PC-9 (cell line): ENCODE measurements around the gene SLC46A2. TPM values are rescaled to one million over a fixed set of nuclear protein-coding genes. Genes with fewer than 3 reads are reported as not detected.

Experiments
- BruUV-seq: library from RNA; stranded (reverse); fragments of 400-500 nt; replicated peaks from 2 replicates; lab custom pipeline; 2021; lab: Mats Ljungman, UMichigan
- CTCF ChIA-PET: fragments of 300-600 bp; sonication (Branson Sonifier 250); formaldehyde crosslinking; loops from one replicate; lab custom pipeline; 2022; ENCODE audit warnings: antibody characterized with exemption; lab: Charles Lee
- POLR2A ChIA-PET: fragments of 300-600 bp; sonication (Branson Sonifier 250); formaldehyde crosslinking; loops from one replicate; lab custom pipeline; 2022; ENCODE audit warnings: antibody characterized with exemption; ENCODE audit not compliant: unreplicated experiment; lab: Charles Lee
- DNase-seq, 2 experiments: peaks; one replicate each; pipeline versions ENCODE4 v3.0.0 to v3.0.0-alpha.2; 2015 to 2022; ENCODE audit warnings: mixed read lengths in 1 of 2
- H2AFZ ChIP-seq: fragments of 200-600 bp; sonication (generic); 2 replicates; pipeline ENCODE4 v1.8.1; 2017; ENCODE audit warnings: antibody characterized with exemption
- H3F3A ChIP-seq: fragments of 200-600 bp; sonication (generic); 2 replicates; pipeline ENCODE4 v1.8.1; 2017; ENCODE audit warnings: antibody characterized with exemption, mild to moderate bottlenecking, low read depth; ENCODE audit not compliant: insufficient read depth
- H3K27ac ChIP-seq: fragments of 200-600 bp; sonication (generic); 2 replicates; pipeline ENCODE4 v1.6.1; 2016; ENCODE audit warnings: mixed run types
- H3K27me3 ChIP-seq: fragments of 200-600 bp; sonication (generic); 2 replicates; pipeline ENCODE4 v1.6.1; 2016; ENCODE audit warnings: low read depth, mixed run types; ENCODE audit not compliant: insufficient read depth
- H3K36me3 ChIP-seq: fragments of 200-600 bp; sonication (generic); 2 replicates; pipeline ENCODE4 v1.6.1; 2016; ENCODE audit warnings: low read depth, mixed run types
- H3K4me1 ChIP-seq: fragments of 200-600 bp; sonication (generic); replicated peaks from 2 replicates; pipeline ENCODE4 v1.6.1; 2016; ENCODE audit warnings: mixed run types; ENCODE audit not compliant: insufficient read depth
- H3K4me2 ChIP-seq: fragments of 200-600 bp; sonication (generic); 2 replicates; pipeline ENCODE4 v1.6.1; 2017; ENCODE audit warnings: mixed run types
- H3K4me3 ChIP-seq: fragments of 200-600 bp; sonication (generic); 2 replicates; pipeline ENCODE4 v1.6.1; 2016; ENCODE audit warnings: mixed run types
- H3K79me2 ChIP-seq: fragments of 200-600 bp; sonication (generic); 2 replicates; pipeline ENCODE4 v1.6.1; 2017; ENCODE audit warnings: low read depth, mixed run types
- H3K9me2 ChIP-seq: fragments of 200-600 bp; sonication (generic); 2 replicates; pipeline ENCODE4 v1.8.1; 2017; ENCODE audit warnings: mild to moderate bottlenecking; ENCODE audit not compliant: insufficient read depth
- H3K9me3 ChIP-seq: fragments of 200-600 bp; sonication (generic); 2 replicates; pipeline ENCODE4 v1.8.1; 2016; ENCODE audit warnings: low read depth; ENCODE audit not compliant: insufficient read depth
- H4K20me1 ChIP-seq: fragments of 200-600 bp; sonication (generic); 2 replicates; pipeline ENCODE4 v1.8.1; 2017; ENCODE audit not compliant: insufficient read depth
- EZH2 ChIP-seq: fragments of 200-600 bp; sonication (generic); IDR thresholded peaks from 2 replicates; pipeline ENCODE4 v1.8.0; 2017; ENCODE audit warnings: antibody characterized with exemption, low read depth
- intact Hi-C: fragments of 100-400 bp; cut with micrococcal nuclease; formaldehyde crosslinking; loops from one replicate; pipeline ENCODE4 v1.10.0; 2022; ENCODE audit not compliant: unreplicated experiment
- total RNA-seq: library from RNA; stranded (reverse); gene quantifications from 2 replicates; pipeline ENCODE4 v1.2.3, GENCODE V29; 2021
- TF ChIP-seq, protein P1 (sequence below): fragments of 200-600 bp; sonication (generic); conservative IDR thresholded peaks from 2 replicates; pipeline ENCODE4 v1.6.1; 2017; ENCODE audit warnings: mixed run types, antibody characterized with exemption, mild to moderate bottlenecking, moderate library complexity

Gene SLC46A2
- total RNA-seq, 1 experiment from 2014 or later = not detected

DNA sequence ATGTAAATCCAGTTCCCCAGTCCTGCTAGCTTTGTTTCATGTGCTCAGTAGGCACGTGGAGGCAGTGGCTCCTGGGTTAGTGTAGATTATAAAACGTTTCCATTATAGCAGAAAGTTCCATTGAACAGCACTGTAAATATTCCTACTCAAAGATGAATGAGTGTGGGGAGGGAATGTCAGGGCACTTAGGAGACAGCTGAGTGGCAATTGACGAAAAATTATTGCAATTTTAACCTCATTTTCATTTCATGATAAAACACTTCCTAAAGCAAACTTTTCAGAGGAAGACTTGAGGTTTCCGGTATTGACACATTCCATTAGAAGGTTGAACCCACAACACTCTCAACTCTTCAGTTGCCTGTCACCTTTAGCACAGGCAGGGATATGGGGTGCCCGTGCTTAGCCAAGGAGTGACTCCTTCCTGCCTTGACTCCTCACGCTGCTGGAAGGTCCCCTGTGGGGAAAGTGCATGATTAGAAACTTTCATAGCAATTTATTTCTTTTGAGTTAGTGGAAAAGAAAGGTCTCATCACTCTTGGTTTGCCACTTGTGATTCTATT is 41.2 kb downstream of the SLC46A2 start:
- no peaks in the 10 kb centered on the region for H3K9me3 ChIP-seq
- CTCF ChIA-PET = no interaction called here
- no peak overlapping the region for H3K4me3 ChIP-seq
- TF ChIP-seq, protein P1, sequence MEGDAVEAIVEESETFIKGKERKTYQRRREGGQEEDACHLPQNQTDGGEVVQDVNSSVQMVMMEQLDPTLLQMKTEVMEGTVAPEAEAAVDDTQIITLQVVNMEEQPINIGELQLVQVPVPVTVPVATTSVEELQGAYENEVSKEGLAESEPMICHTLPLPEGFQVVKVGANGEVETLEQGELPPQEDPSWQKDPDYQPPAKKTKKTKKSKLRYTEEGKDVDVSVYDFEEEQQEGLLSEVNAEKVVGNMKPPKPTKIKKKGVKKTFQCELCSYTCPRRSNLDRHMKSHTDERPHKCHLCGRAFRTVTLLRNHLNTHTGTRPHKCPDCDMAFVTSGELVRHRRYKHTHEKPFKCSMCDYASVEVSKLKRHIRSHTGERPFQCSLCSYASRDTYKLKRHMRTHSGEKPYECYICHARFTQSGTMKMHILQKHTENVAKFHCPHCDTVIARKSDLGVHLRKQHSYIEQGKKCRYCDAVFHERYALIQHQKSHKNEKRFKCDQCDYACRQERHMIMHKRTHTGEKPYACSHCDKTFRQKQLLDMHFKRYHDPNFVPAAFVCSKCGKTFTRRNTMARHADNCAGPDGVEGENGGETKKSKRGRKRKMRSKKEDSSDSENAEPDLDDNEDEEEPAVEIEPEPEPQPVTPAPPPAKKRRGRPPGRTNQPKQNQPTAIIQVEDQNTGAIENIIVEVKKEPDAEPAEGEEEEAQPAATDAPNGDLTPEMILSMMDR = no peak
- TF ChIP-seq EZH2 = no peak
- BruUV-seq = no TSS peak
- no peaks in the 10 kb centered on the region for H3K27me3 ChIP-seq
- no peak for DNase-seq
- no peaks in the 10 kb centered on the region for H3F3A ChIP-seq
- H3K36me3 ChIP-seq = no peaks in the 10 kb centered on the region
- intact Hi-C loops = no loop called here
- H3K27ac ChIP-seq = no peak overlapping the region
- H3K4me2 ChIP-seq = no peak overlapping the region
- POLR2A ChIA-PET = no interaction called here
- no peaks in the 10 kb centered on the region for H3K79me2 ChIP-seq
- H3K9me2 ChIP-seq = no peaks in the 10 kb centered on the region
- H4K20me1 ChIP-seq = no peaks in the 10 kb centered on the region; the same call in 1 of the 2 replicates
- no peaks in the 10 kb centered on the region for H3K4me1 ChIP-seq
- H2AFZ ChIP-seq = no peak overlapping the region

DNA sequence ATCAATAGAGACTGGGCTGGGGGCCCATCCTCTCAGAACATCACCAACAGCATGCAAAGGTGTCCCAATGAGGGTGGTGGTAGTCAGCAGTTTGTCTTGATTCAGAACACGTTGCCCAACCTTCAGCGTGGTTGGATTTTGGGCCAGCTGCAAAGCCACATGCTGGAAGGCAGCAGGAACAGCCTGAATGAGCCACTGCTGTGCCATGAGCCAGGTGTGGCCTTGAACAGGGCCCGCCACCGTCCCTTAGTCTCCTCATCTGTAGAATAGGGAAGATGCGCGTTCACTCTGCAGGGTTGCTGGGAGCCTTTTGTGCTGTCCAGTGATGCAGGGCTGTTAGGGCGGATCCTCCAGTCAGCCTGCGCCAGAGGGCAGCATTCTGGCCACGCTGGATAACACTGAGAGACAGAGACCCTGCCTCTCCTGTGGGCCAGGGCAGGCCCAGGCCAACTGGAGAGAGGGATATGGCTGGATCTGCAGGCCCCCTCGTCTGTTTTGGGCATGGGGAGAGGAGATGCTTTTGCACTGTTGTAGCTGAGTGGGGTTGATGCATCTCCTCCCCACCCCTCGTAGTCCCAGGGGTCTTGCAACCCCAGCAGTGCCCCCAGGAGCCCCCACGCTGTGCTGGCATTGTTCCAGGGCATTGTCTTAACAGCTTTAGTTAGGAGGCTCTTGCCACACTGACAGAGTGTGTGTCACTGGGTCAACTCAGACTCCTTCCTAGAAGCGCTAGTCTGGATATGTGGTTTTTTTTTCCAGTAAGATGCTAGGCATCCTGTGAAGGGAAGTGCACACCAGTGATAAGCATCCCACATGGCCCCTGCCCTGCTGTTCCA is 42.1 kb downstream of the SLC46A2 start:
- no peaks in the 10 kb centered on the region for H3F3A ChIP-seq
- no peak overlapping the region for H3K4me2 ChIP-seq
- BruUV-seq = no TSS peak
- intact Hi-C loops = no loop called here
- DNase-seq = no peak
- POLR2A ChIA-PET = interaction anchor here (0.6 kb wide), 1 partner anchor 74 kb away, joined by 3 read pairs; no protein-coding TSS in a partner anchor
- no peak overlapping the region for H3K4me3 ChIP-seq
- no peaks in the 10 kb centered on the region for H3K36me3 ChIP-seq
- CTCF ChIA-PET = no interaction called here
- H3K4me1 ChIP-seq = no peaks in the 10 kb centered on the region
- no peak overlapping the region for H2AFZ ChIP-seq
- H3K79me2 ChIP-seq = no peaks in the 10 kb centered on the region
- no peaks in the 10 kb centered on the region for H3K9me3 ChIP-seq
- TF ChIP-seq EZH2 = no peak
- TF ChIP-seq, protein P1 = no peak
- H3K27ac ChIP-seq = no peak overlapping the region
- H4K20me1 ChIP-seq = no peaks in the 10 kb centered on the region
- no peaks in the 10 kb centered on the region for H3K27me3 ChIP-seq
- no peaks in the 10 kb centered on the region for H3K9me2 ChIP-seq

DNA sequence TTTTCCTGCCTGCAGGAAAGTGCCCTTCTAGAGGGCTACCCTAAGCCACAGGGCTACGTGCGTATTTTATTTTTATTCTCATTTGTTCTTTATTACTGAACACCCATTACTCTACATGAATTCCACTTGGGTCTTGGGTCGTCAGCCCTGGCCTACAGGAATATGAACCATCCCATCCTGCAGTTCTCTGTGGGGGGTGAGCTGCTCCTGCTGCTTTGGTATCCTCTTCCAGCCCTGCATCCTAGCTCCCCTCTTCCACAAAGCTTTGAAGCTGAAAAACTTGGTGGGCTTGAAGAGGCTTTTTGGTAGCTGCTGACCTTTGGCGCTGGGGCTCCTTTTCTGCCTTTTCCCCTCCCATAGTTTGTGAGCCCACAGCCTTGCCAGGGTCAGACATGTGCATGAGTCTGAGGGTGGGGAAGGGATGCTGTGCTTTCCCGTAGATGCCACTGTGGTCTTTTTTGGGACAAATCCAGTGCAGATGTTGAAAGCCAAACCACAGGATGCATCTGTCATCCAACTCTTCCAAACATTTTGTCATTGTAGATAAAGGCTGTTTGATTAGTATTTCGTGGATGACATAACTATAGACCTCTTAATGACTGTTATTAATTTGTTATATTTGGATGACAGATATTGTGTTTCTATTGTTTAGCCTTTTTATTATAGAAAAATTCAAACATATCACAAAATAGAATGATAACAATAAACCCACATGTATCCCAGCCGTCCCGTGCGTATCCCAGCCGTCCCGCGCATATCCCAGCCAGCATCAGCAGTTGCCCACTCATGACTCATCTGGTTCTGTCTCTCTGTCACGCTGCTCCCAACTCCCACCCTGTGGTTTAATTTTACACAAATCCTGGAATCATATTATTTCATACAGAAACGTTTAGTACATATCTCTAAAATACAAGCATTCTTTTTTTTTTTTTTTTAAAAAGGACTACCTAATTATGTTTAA is 43.9 kb downstream of the SLC46A2 start:
- POLR2A ChIA-PET = no interaction called here

More for the DNA sequence above, 43.9 kb downstream of the SLC46A2 start:
- TF ChIP-seq EZH2 = no peak
- TF ChIP-seq, protein P1 = no peak
- no peak overlapping the region for H3K4me3 ChIP-seq
- H3K27ac ChIP-seq = no peak overlapping the region
- H3F3A ChIP-seq = no peaks in the 10 kb centered on the region
- BruUV-seq = no TSS peak
- H3K4me1 ChIP-seq = no peaks in the 10 kb centered on the region
- no peak overlapping the region for H2AFZ ChIP-seq
- H3K27me3 ChIP-seq = no peaks in the 10 kb centered on the region
- CTCF ChIA-PET = interaction anchor here (0.5 to 2.5 kb wide), 3 partner anchors 56 to 231 kb away, joined by 3 to 14 read pairs (median 5); no protein-coding TSS in a partner anchor
- H3K36me3 ChIP-seq = no peaks in the 10 kb centered on the region
- no peaks in the 10 kb centered on the region for H3K9me3 ChIP-seq
- H3K79me2 ChIP-seq = no peaks in the 10 kb centered on the region
- DNase-seq = no peak
- H3K9me2 ChIP-seq = no peaks in the 10 kb centered on the region
- intact Hi-C loops = no loop called here
- no peak overlapping the region for H3K4me2 ChIP-seq
- no peaks in the 10 kb centered on the region for H4K20me1 ChIP-seq
